Activated T-helper 1 cell treated with anti-CD3 and anti-CD28 coated beads, Interleukin-12 subunit alpha, Interleukin-12 subunit beta, Interleukin-2, Interleukin-4 antibody, amounts not matched to agents 30 ng/mL and 10 ng/mL and 1 ng/mL, durations not matched to agents 14 hours and 24 hours and 36 hours (primary cell): ENCODE results near the gene COPG1. TPM values are rescaled to one million over a fixed set of nuclear protein-coding genes. Genes with fewer than 3 reads are reported as not detected.

ENCODE experiments used
- DNase-seq: peaks from one replicate; pipeline ENCODE4 v3.0.0; 2021; ENCODE audit warnings: low spot score
- H3K27ac Mint-ChIP-seq: one replicate; pipeline ENCODE4 v1.8.0; 2021; ENCODE audit warnings: mild to moderate bottlenecking, mixed read lengths
- H3K27me3 Mint-ChIP-seq: one replicate; pipeline ENCODE4 v1.8.0; 2022; ENCODE audit warnings: mild to moderate bottlenecking, moderate library complexity, mixed read lengths; ENCODE audit not compliant: insufficient read depth
- H3K36me3 Mint-ChIP-seq: one replicate; pipeline ENCODE4 v1.8.0; 2021; ENCODE audit warnings: low read depth, mixed read lengths
- H3K4me1 Mint-ChIP-seq: one replicate; pipeline ENCODE4 v1.8.0; 2021; ENCODE audit warnings: low read depth, mixed read lengths
- H3K4me3 Mint-ChIP-seq: one replicate; pipeline ENCODE4 v1.8.0; 2021; ENCODE audit warnings: mild to moderate bottlenecking, moderate library complexity, mixed read lengths
- H3K9me3 Mint-ChIP-seq: one replicate; pipeline ENCODE4 v1.8.0; 2021; ENCODE audit warnings: mixed read lengths
- intact Hi-C: fragments of 100-400 bp; cut with micrococcal nuclease; formaldehyde crosslinking; loops from one replicate; pipeline ENCODE4 v1.15.1; 2024
- total RNA-seq: library from RNA; stranded (reverse); gene quantifications from 2 replicates; pipeline ENCODE4 v1.2.3, GENCODE V29; 2022

COPG1 gene
- total RNA-seq, 1 donor from 2014 or later: 160 TPM

GRCh38 chr3:129323651-129324294 is 74.4 kb downstream of the COPG1 start:
- Mint-ChIP-seq H3K27ac (no peak overlapping the region), H3K36me3 (no peaks in the 10 kb centered on the region), H3K9me3 (no peaks in the 10 kb centered on the region), H3K4me1 (no peaks in the 10 kb centered on the region), H3K27me3 (no peaks in the 10 kb centered on the region), H3K4me3 (no peak overlapping the region)
- intact Hi-C loops: no loop called here
- DNase-seq: no peak

- no peak overlapping the region for H3K4me3 Mint-ChIP-seq
- intact Hi-C loops: no loop called here
- no peak for DNase-seq
- H3K4me1 Mint-ChIP-seq: no peaks in the 10 kb centered on the region
- no peaks in the 10 kb centered on the region for H3K27me3 Mint-ChIP-seq
- H3K27ac Mint-ChIP-seq: no peak overlapping the region
- H3K9me3 Mint-ChIP-seq: no peaks in the 10 kb centered on the region
- H3K36me3 Mint-ChIP-seq: no peaks in the 10 kb centered on the region
Measured at GRCh38 chr3:129324855-129325254, 75.4 kb downstream of the COPG1 start.

DNA sequence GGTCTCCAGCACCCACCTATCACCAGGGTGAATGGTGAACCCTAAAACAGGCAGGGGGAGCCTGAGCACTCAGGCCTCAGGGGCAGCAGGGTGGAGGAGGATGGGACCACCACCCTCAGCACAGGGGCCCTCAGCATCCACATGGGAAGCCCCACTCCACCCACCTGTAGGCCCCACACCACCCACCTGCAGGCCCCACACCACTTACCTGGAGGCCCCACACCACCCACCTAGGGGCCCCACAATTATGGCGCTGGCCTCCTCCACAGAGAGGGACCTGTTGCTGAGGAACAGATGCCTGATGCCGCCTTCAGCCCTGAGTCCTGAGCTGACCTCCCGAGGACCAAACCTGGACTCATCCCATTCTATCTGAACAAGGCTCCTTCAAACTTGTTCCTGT is 76.0 kb downstream of the COPG1 start:
- Mint-ChIP-seq H3K4me3 (no peak overlapping the region), H3K9me3 (no peaks in the 10 kb centered on the region), H3K4me1 (no peaks in the 10 kb centered on the region), H3K36me3 (no peaks in the 10 kb centered on the region), H3K27me3 (no peaks in the 10 kb centered on the region), H3K27ac (no peak overlapping the region)
- DNase-seq: no peak
- intact Hi-C loops: no loop called here

GRCh38 chr3:129326138-129326537 is 76.7 kb downstream of the COPG1 start:
- intact Hi-C loops: no loop called here
- H3K27ac Mint-ChIP-seq: no peak overlapping the region
- no peak for DNase-seq
- H3K27me3 Mint-ChIP-seq: no peaks in the 10 kb centered on the region
- no peaks in the 10 kb centered on the region for H3K36me3 Mint-ChIP-seq
- no peak overlapping the region for H3K4me3 Mint-ChIP-seq
- no peaks in the 10 kb centered on the region for H3K9me3 Mint-ChIP-seq
- H3K4me1 Mint-ChIP-seq: no peaks in the 10 kb centered on the region

DNA sequence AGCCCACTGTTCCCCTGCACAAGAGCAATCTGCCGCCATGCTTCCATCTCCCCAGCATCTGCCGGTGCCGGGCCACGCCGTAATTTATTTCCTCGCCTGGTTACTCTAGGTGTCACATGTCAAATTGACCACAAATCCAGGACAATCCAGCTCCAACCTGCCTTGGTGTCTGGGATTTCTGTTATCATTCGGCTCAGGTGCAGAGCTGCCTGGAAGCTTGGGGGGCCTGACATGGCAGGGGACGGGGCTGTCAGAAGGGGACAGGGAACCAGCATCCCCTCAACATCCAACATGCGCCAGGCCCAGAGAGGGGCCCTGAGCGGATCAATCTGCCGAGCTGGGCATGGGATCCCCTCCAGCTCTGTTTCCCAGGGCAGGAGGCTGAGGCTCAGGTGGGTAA is 77.2 kb downstream of the COPG1 start:
- intact Hi-C loops: no loop called here
- H3K27ac Mint-ChIP-seq: no peak overlapping the region
- H3K4me1 Mint-ChIP-seq: no peaks in the 10 kb centered on the region

More for the DNA sequence above, 77.2 kb downstream of the COPG1 start:
- DNase-seq: no peak
- Mint-ChIP-seq H3K9me3 (no peaks in the 10 kb centered on the region), H3K36me3 (no peaks in the 10 kb centered on the region), H3K4me3 (no peak overlapping the region), H3K27me3 (peaks cover 2% of the 10 kb centered on the region)

Other genes with a start within 250 kb of the COPG1 start
- gene EFCC1, start 248.3 kb upstream of the COPG1 start, total RNA-seq: 0.21 and 0.22 TPM in 2 replicates
- gene GP9, start 188.8 kb upstream of the COPG1 start, total RNA-seq: not detected in 2 replicates
- 46.8 and 47.6 TPM in 2 replicates for gene RAB43, start 127.8 kb upstream of the COPG1 start, total RNA-seq
- 72.3 and 75.4 TPM in 2 replicates for gene ISY1, start 88.5 kb upstream of the COPG1 start, total RNA-seq
- 408 and 425 TPM in 2 replicates for gene CNBP, start 65.7 kb upstream of the COPG1 start, total RNA-seq
- gene HMCES, start 29.3 kb downstream of the COPG1 start, total RNA-seq: 59.4 and 61.6 TPM in 2 replicates
- gene EFCAB12, start 179.0 kb downstream of the COPG1 start, total RNA-seq: 0.32 and 0.34 TPM in 2 replicates
- 44.1 and 53.3 TPM in 2 replicates for gene MBD4, start 190.3 kb downstream of the COPG1 start, total RNA-seq
- gene IFT122, start 190.6 kb downstream of the COPG1 start, total RNA-seq: 10.0 and 14.7 TPM in 2 replicates